GM23248 (cell line): Measurements from ENCODE around the gene SHD.
"Not testable (repeated sequence)": the region's sequence is repeated elsewhere in the genome, so short reads cannot be mapped to it uniquely, and the experiment has no call there.

Source experiments
- EZH2 ChIP-seq: fragments of 200-600 bp; sonication (generic); IDR thresholded peaks from 2 replicates; pipeline ENCODE4 v1.6.1; 2018; ENCODE audit warnings: antibody characterized with exemption, mild to moderate bottlenecking; ENCODE audit not compliant: insufficient read depth, poor library complexity, severe bottlenecking
- EZH2phosphoT487 ChIP-seq: fragments of 200-600 bp; sonication (generic); IDR thresholded peaks from 2 replicates; pipeline ENCODE4 v1.6.1; 2018; ENCODE audit warnings: antibody characterized with exemption, moderate library complexity, mild to moderate bottlenecking, low read depth; ENCODE audit not compliant: insufficient read depth

- not testable (repeated sequence) for TF ChIP-seq EZH2, EZH2phosphoT487
Measured at GRCh38 chr19:4274321-4274686, 4.8 kb upstream of the SHD start.
